ENCODE results near the gene CACNA1D. TPM values are rescaled to one million over a fixed set of nuclear protein-coding genes. Genes with fewer than 3 reads are reported as not detected.

The CACNA1D gene
- polyA plus RNA-seq, 1 experiment: 0.15 TPM

DNA sequence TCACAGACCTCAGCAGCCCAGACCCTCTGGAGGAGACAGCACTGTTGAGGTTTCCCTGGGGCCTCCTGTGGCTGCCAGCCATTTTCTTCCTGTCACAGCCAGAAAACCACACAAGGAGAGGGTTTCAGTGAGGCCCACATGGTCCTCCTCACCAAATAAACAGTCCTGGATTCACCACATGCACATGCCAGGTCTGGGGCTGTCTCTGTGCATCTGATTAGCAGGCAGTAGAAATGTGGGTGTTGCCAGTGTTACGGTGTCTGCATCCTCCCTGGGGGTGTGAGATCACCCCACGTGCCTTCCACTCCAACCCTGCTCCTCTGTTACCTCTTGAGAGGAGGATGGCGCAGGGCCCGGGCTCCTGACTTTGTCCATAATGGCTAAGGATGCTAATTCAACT, 211.4 kb downstream of the CACNA1D start:
- H3K27me3 ChIP-seq (ENCODE audit: control insufficient read depth, insufficient read depth, low read length): peaks cover 1% of the 10 kb centered on the region
- ChIA-PET CTCF (interaction anchor here (0.8 to 1.1 kb wide), 2 partner anchors 8 to 37 kb away, joined by 3 to 4 read pairs; no protein-coding TSS in a partner anchor), POLR2A (no interaction called here)
- no peaks in the 10 kb centered on the region for H3K36me3 ChIP-seq (ENCODE audit: control insufficient read depth, insufficient read depth, low read length)
- TF ChIP-seq, protein P1, sequence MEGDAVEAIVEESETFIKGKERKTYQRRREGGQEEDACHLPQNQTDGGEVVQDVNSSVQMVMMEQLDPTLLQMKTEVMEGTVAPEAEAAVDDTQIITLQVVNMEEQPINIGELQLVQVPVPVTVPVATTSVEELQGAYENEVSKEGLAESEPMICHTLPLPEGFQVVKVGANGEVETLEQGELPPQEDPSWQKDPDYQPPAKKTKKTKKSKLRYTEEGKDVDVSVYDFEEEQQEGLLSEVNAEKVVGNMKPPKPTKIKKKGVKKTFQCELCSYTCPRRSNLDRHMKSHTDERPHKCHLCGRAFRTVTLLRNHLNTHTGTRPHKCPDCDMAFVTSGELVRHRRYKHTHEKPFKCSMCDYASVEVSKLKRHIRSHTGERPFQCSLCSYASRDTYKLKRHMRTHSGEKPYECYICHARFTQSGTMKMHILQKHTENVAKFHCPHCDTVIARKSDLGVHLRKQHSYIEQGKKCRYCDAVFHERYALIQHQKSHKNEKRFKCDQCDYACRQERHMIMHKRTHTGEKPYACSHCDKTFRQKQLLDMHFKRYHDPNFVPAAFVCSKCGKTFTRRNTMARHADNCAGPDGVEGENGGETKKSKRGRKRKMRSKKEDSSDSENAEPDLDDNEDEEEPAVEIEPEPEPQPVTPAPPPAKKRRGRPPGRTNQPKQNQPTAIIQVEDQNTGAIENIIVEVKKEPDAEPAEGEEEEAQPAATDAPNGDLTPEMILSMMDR (IDR thresholded peaks at IDR 0.05; ENCODE audit: insufficient read depth, low read depth, low read length): no peak
- H3K4me3 ChIP-seq (ENCODE audit: low read depth, low read length): no peak overlapping the region
- no peak for DNase-seq (ENCODE audit: low read depth)

DNA sequence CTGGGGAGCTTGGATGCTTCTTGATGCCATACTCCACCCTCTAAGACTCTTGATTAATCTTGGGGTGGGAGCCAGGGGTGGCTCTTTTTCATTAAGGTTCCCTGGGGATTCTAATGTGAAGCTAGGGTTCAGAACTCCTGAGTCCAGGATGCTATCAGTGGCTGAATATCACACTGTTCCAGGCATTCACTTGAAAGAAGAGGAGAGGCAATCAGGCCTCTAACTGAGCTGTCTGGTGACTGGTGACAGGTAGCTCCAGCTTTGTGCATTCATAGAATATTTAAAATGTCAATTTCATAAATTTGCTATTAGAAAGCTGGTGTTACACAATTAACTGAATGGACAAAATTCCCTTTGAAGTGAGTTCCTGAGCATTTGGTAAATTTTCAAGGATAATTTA, 212.8 kb downstream of the CACNA1D start:
- TF ChIP-seq, protein P1 (IDR thresholded peaks at IDR 0.05; ENCODE audit: insufficient read depth, low read depth, low read length): no peak
- DNase-seq (ENCODE audit: low read depth): no peak
- H3K4me3 ChIP-seq (ENCODE audit: low read depth, low read length): no peak overlapping the region
- CTCF ChIA-PET: interaction anchor here (0.9 kb wide), 1 partner anchor 125 kb away, joined by 4 read pairs; no protein-coding TSS in a partner anchor
- peaks cover 1% of the 10 kb centered on the region for H3K27me3 ChIP-seq (ENCODE audit: control insufficient read depth, insufficient read depth, low read length)
- no peaks in the 10 kb centered on the region for H3K36me3 ChIP-seq (ENCODE audit: control insufficient read depth, insufficient read depth, low read length)
- POLR2A ChIA-PET: no interaction called here

DNA sequence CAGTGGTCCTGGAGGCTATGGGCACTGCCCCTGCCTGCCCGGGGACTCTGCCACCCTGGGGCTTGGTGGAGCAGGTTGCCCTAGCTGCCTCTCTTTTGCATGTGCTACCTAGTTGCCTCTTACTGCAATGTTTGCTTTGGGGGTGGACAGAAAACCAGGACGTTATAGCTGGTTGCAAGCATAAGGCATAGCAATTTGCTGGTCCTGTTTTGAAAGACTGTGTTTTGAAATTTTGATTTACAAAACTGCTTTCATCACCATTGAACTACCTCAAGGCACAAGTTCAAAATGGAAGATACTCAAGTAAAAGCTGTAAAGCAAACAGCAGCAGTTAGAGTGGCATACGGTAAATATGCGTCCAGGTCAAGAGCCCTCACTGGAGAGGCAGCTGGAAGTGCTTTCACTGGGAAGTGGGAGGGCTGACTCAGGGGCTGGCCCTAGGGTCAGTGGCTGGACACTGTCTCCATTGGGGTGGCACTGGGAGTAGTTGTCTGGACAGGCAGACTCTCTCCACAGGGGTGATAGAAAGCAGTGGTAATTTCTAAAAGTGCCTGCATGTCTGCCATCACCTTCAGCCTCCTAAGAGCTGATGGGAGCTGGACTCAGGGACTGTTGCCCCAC, 213.7 kb downstream of the CACNA1D start:
- DNase-seq (ENCODE audit: low read depth): no peak
- TF ChIP-seq, protein P1 (IDR thresholded peaks at IDR 0.05; ENCODE audit: insufficient read depth, low read depth, low read length): no peak
- Histone ChIP-seq H3K36me3 (ENCODE audit: control insufficient read depth, insufficient read depth, low read length) (no peaks in the 10 kb centered on the region), H3K27me3 (ENCODE audit: control insufficient read depth, insufficient read depth, low read length) (peaks cover 1% of the 10 kb centered on the region), H3K4me3 (ENCODE audit: low read depth, low read length) (no peak overlapping the region)
- POLR2A ChIA-PET: no interaction called here
- CTCF ChIA-PET: interaction anchor here (0.7 to 1.3 kb wide), 4 partner anchors 11 to 485 kb away, joined by 3 to 5 read pairs (median 3); no protein-coding TSS in a partner anchor

DNA sequence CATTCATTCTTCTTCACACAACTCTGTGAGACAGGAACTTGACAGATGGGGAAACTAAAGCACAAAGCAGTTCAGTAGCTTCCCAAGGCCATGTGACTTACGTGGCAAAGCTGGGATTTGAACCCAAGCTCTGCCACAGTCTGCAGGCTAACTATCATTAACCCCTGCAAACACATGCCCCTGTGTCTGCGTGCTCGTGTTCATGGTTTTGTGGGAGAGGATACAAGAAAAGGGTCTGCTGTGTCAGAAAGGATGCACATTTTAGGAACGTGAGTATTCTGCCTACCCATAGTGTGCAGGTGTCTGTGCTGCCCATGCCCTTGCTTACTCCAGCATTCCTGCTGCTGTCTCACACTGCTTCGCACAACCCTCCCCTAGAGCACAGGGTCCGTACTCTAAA, 214.8 kb downstream of the CACNA1D start:
- Histone ChIP-seq H3K4me3 (ENCODE audit: low read depth, low read length) (no peak overlapping the region), H3K36me3 (ENCODE audit: control insufficient read depth, insufficient read depth, low read length) (no peaks in the 10 kb centered on the region), H3K27me3 (ENCODE audit: control insufficient read depth, insufficient read depth, low read length) (peaks cover 1% of the 10 kb centered on the region)
- ChIA-PET POLR2A (no interaction called here), CTCF (interaction anchor here (1.1 to 3.3 kb wide), 9 partner anchors 10 to 491 kb away, joined by 3 to 15 read pairs (median 4); no protein-coding TSS in a partner anchor)
- TF ChIP-seq, protein P1 (IDR thresholded peaks at IDR 0.05; ENCODE audit: insufficient read depth, low read depth, low read length): no peak
- DNase-seq (ENCODE audit: low read depth): no peak

DNA sequence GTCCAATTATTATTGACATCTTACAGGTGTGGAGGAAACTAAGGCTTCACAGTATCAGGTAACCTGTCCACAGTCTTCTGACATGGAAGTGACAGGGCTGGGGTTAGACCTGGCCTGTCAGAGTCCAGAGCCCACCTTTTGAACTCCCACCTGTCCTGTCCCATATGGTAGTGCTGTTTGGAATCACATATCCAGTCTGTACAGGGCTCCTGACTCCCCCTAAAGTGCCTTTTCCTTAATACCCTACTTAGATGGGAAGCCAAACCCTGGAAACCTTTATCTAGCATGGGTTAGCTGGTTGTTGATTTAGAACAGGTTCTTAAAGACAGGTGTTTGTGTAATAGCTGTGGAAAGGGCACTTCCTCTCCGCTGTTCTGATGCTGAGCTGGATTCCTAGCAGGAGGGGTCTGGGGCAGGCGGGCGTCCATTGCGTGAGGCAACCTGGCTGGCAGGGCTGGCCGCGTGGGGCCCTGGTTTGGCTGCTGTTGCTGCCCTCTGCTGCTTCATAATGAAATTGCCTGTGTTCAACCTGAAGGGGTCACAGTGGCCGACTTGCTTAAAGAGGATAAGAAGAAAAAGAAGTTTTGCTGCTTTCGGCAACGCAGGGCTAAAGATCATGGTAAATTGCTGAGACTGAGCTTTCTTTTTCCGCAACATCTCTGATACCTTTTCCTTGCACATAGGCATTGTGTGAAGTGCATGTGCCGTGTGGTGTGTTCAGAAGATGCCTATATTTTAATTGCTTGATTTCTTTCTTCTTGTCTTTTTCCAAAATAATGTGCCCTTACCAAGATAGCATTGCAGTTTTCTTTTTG, 215.7 kb downstream of the CACNA1D start:
- ChIA-PET CTCF (interaction anchor here (0.6 to 3.3 kb wide), 16 partner anchors 9 to 492 kb away, joined by 3 to 15 read pairs (median 4); no protein-coding TSS in a partner anchor), POLR2A (no interaction called here)
- TF ChIP-seq, protein P1 (IDR thresholded peaks at IDR 0.05; ENCODE audit: insufficient read depth, low read depth, low read length): peak; percentile 83
- Histone ChIP-seq H3K36me3 (ENCODE audit: control insufficient read depth, insufficient read depth, low read length) (no peaks in the 10 kb centered on the region), H3K27me3 (ENCODE audit: control insufficient read depth, insufficient read depth, low read length) (peaks cover 1% of the 10 kb centered on the region), H3K4me3 (ENCODE audit: low read depth, low read length) (no peak overlapping the region)
- DNase-seq (ENCODE audit: low read depth): no peak
